ENCODE results near the gene ABCB6.
"Not testable (repeated sequence)": the region's sequence is repeated elsewhere in the genome, so short reads cannot be mapped to it uniquely, and the experiment has no call there.

Gene ABCB6

DNA sequence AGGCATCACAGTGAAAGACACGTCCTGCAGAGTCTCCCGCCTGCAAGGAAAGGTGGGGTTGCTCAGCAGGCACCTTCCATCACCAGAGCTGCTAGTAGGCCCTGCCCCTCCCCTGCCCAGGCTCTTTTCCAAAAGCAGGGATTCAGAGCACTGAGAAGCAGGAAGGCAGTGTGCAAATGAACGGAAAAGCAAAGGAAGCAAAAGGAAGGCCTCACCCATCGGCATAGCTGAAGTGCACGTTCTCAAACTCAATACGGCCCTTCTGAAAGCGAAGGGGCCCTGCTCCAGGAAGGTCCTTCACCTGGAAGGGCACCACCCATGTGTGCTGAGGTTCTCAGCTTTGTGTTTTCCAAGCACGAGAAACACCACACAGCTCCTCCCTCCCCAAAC lies 5.7 kb downstream of the ABCB6 start:
- no peak for DNase-seq

- DNase-seq: no peak
Measured at GRCh38 chr2:219210886-219211362, 7.8 kb downstream of the ABCB6 start.

DNA sequence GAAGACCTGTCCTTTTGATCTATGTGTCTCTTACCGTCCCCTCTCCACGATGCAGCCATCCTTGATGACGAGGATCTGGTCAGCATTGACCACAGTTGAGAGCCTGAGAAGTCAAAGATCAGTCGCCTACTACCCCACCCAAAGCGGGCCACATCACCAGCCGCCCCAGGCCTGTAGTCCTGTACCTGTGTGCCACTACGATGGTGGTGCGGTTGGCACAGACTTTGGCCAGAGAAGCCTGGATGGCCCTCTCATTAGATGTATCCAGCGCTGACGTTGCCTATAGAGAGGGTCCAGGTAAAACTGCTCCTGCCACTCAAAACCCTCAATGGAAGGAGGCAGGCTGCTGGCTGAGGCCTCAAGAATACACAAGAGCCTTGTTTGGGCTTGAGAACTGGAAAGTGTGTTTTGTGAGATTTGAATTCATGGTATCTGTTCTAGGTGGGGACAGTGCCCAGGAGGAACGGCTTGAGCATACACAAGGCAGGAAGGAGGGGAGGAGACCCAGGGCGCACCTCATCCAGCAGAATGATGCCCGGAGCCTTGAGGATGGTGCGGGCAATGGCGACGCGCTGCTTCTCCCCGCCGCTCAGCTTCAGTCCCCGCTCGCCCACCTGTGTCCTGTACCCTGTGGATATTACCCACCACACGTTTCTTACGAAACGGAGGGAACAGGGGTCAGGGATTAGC lies 8.4 kb downstream of the ABCB6 start:
- no peak for DNase-seq

DNA sequence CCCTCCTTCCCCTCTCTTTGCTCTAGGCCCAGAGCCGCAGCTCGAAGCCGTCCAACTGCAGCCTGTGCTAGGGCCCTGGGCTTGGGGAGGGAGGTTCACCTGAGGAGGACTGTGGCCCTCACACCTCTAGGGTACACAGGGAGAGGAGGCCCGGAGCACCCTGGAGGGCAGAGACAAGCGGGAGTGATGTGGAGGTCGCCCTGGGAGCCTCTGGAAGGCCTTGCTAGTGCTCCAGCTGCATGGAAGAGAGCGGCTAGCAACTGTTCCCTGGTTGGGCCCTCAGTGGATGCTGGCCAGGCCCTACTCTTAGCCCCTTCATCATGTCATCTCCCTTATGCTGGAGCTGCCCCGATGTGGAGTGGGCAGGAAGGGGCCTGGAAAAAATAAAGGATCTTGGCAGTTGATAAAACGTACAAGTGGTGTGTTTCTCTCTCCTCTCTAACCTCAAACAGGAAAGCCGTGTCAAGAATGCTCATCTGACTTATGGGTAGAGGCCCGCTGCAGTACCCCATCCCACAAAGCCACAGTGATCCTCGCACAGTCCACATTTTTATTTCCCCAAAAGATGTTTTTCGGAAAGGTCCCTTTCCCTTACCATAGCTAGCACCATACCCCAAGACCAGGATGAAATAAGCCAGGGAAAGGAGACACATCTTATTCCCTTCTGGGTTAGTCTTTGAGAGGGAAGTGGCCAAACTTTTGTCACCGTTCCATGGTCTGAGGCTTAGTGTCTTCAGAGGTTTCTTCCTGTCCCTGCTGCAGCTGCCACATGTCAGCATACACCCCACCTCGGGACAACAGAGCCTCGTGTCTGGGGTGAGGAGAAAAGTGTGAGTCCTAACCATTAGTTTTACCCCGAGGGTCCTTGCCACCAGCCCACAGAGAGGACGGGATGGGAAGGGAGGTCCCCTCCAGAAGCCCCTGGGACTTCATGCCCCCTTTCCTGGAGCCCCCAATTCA lies 9.2 kb downstream of the ABCB6 start:
- DNase-seq: no peak

GRCh38 chr2:219207884-219208740 lies 10.6 kb downstream of the ABCB6 start:
- DNase-seq: no peak

DNA sequence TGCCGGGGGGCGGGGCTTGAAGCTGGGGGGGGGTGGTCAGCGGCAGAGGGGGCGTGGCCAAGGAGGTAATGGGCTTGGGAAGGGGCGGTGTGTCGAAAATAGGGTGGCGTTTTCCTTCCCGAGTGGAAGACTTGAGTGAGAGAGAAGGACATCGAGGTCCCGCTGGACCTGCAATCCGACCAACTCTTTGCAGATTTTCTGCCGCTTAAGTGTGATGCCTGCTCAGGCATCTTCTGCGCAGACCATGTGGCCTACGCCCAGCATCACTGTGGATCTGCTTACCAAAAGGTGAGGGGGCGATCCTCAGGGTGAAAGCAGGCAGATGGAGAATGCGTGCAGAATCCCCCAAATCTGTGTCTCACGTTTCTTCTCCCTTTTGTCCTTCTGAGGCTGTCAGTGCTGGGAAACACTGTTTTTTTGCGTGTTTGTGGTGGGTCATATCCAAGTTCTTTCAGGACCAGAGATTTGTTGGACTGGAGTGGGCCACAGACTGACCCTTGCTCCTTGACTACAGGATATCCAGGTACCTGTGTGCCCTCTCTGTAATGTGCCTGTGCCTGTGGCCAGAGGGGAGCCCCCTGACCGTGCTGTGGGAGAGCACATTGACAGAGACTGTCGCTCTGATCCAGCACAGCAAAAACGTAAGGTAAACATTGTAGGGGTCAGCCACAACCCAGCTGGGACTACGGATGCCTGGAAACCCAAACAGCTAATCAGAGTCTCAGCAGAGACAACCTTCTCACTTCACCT lies 11.4 kb downstream of the ABCB6 start:
- no peak for DNase-seq

GRCh38 chr2:219206328-219207133 lies 12.2 kb downstream of the ABCB6 start, which contains the start of gene ZFAND2B:
TSS of gene ZFAND2B (plus strand) at chr2:219206782. CDS start at chr2:219206988, 206 bp downstream.
- peak; percentile 64 to 74 for DNase-seq

GRCh38 chr2:219205981-219206327 lies 12.8 kb downstream of the ABCB6 start:
- DNase-seq: no peak

- DNase-seq: no peak
Measured at GRCh38 chr2:219205165-219205538, 13.6 kb downstream of the ABCB6 start.

GRCh38 chr2:219204425-219205164 lies 14.2 kb downstream of the ABCB6 start:
- no peak for DNase-seq

DNA sequence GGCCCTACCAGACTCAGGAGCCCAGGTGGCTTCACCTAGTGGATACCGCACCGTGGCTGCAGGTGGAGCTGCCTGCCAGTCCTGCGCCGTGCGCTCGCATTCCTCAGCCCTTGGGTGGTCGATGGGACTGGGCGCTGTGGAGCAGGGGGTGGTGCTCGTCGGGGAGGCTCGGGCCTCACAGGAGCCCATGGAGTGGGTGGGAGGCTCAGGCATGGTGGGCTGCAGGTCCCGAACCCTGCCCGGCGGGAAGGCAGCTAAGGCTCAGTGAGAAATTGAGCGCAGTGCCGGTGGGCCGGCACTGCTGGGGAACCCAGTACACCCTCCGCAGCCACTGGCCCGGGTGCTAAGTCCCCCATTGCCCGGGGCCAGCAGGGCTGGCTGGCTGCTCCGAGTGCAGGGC lies 17.4 kb downstream of the ABCB6 start:
- not testable (repeated sequence) for DNase-seq

DNA sequence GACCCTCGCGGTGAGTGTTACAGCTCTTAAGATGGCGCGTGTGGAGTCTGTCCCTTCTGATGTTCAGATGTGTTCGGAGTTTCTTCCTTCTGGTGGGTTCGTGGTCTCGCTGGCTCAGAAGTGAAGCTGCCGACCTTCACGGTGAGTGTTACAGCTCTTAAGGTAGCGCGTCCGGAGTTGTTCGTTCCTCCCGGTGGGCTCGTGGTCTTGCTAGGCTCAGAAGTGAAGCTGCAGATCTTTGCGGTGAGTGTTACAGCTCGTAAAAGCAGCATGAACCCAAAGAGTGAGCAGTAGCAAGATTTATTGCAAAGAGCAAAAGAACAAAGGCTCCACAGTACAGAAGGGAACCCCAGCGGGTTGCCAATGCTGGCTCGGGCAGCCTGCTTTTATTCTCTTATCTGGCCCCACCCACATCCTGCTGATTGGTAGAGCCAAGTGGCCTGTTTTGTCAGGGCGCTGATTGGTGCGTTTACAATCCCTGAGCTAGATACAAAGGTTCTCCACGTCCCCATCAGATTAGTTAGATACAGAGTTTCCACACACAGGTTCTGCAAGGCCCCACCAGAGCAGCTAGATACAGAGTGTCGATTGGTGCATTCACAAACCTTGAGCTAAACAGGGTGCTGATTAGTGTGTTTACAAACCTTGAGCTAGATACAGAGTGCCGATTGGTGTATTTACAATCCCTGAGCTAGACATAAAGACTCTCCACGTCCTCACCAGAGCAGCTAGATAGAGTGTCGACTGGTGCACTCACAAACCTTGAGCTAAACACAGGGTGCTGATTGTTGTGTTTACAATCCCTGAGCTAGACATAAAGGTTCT lies 18.0 kb downstream of the ABCB6 start:
- DNase-seq: not testable (repeated sequence)

DNA sequence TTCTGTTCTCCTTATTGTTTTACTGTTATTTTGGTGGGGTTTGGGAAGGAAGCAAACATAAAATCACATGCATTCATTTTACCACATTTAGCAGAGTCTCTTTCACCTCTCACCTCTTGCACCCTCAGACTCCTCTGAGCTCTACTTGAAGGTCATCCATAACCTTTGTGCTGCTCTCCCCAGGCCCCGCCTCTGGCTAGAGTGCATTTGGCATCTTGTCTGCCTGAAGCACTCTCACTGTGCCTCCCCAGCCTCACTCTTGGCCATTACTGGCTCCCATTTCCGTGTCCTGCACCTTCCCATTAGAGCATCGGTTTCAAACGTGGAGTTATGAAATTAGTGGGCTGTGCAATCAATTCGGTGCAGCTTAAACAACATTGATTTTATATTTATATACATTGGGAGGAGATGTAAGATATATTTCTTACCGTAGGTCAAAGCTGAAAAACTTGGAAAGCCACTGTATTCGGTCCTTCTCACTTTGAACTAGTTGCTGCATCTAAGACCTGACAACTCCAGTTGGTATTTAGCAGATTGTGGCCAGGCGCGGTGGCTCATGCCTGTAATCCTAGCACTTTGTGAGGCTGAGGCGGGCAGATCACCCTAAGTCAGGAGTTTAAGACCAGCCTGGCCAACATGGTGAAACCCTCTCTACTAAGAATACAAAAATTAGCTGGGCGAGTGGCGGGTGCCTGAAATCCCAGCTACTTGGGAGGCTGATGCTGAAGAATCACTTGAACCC lies 19.1 kb downstream of the ABCB6 start:
- DNase-seq: no peak

DNA sequence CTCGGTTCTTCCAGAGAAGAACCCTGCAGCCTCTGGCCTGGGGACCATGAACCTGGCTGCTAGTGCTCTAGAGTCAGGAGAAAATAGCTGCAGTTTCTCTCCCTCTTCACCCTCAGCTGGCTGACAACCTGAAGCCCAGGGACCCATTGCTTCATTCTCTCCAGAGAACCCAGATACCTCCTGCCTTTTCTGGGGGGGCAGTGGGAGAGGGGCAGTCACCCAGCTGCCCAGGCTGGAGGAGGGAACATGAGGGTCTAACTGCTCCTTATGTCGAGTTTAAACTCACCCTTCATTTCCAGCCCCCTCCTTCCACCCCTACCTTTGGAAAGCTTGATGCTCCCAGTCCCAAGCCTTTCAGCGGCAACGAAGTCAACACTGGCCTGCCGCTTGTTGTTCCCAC lies 19.8 kb downstream of the ABCB6 start:
- DNase-seq: no peak

DNA sequence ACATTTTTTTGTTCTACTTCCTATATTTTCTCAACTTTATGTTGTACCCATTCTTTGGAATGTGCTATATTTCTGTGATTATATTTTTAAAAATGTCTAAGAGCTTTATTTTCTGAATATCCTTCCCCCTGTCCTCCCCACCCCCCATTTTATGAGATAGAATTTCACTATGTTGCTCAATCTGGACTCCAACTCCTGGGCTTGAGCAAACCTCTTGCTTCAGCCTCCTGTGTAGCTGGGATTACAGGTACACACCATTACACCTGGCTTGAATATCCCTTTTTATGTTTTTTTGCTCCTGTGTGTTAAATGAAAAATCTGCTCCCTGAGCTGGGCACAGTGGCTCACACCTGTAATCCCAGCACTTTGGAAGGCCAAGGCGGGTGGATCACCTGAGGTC lies 21.4 kb downstream of the ABCB6 start:
- no peak for DNase-seq

DNA sequence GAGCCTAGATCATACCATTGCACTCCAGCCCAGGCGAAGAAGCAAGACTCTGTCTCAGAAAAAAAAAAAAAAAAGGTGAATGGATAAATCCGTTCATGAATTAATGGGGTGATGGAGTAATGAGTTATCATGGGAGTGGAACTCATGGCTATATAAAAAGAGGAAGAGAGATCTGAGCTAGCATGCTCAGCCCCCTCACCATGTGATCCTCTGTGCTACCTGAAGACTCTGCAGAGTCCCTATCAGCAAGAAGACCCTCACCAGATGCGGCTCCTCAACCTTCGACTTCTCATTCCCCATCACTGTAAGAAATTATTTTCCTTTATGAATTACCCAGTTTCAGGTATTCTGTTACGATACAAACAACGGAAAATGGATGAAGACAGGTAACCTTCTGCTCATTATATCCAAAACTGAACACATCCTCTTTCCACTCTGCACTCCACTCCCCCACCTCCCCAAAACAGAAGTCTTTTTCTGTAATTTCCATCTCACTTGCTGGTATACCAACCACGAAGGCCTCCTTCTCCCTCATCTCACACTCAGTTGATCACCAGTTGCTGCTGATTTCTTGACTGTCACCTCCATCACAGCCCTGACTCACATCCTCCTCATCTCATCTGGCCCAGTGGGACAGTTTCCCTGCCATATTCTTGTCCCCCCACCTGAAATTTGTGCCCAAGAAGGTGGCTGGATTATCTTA lies 31.9 kb downstream of the ABCB6 start:
- DNase-seq: no peak

- DNase-seq: no peak
Measured at GRCh38 chr2:219184121-219184520, 34.6 kb downstream of the ABCB6 start.

GRCh38 chr2:219183151-219183772 lies 35.5 kb downstream of the ABCB6 start:
- DNase-seq: no peak

All from NCI-H187 (cell line).